ENCODE results near the gene ADAMTS2. TPM values are rescaled to one million over a fixed set of nuclear protein-coding genes. Genes with fewer than 3 reads are reported as not detected.

Gene ADAMTS2
- total RNA-seq, 1 donor from 2014 or later, result 23.5 TPM

- H3K4me3 Mint-ChIP-seq (ENCODE audit: unreplicated experiment), result peak overlapping the region; percentile 38
- peaks cover 11% of the 10 kb centered on the region for H3K27me3 Mint-ChIP-seq (ENCODE audit: unreplicated experiment)
- H3K36me3 Mint-ChIP-seq (ENCODE audit: unreplicated experiment), result no peaks in the 10 kb centered on the region
- H3K4me1 Mint-ChIP-seq (ENCODE audit: low read depth, unreplicated experiment), result peaks cover 7% of the 10 kb centered on the region
- TF ChIP-seq CTCF (IDR thresholded peaks at IDR 0.05; ENCODE audit: partially characterized antibody, unreplicated experiment), result no peak
- peaks cover 10% of the 10 kb centered on the region for H3K9me3 Mint-ChIP-seq (ENCODE audit: unreplicated experiment)
- peak overlapping the region; percentile 37 for H3K27ac Mint-ChIP-seq (ENCODE audit: unreplicated experiment)
- no peak for DNase-seq
These were observed 195.2 kb downstream of the ADAMTS2 start for GRCh38 chr5:179150011-179150410.

- no peaks in the 10 kb centered on the region for H3K36me3 Mint-ChIP-seq (ENCODE audit: unreplicated experiment)
- H3K4me1 Mint-ChIP-seq (ENCODE audit: low read depth, unreplicated experiment), result peaks cover 6% of the 10 kb centered on the region
- peaks cover 8% of the 10 kb centered on the region for H3K27me3 Mint-ChIP-seq (ENCODE audit: unreplicated experiment)
- no peak overlapping the region for H3K4me3 Mint-ChIP-seq (ENCODE audit: unreplicated experiment)
- H3K9me3 Mint-ChIP-seq (ENCODE audit: unreplicated experiment), result peaks cover 8% of the 10 kb centered on the region
- TF ChIP-seq CTCF (IDR thresholded peaks at IDR 0.05; ENCODE audit: partially characterized antibody, unreplicated experiment), result no peak
- no peak for DNase-seq
- H3K27ac Mint-ChIP-seq (ENCODE audit: unreplicated experiment), result no peak overlapping the region
These were observed 196.0 kb downstream of the ADAMTS2 start for GRCh38 chr5:179149278-179149677.

DNA sequence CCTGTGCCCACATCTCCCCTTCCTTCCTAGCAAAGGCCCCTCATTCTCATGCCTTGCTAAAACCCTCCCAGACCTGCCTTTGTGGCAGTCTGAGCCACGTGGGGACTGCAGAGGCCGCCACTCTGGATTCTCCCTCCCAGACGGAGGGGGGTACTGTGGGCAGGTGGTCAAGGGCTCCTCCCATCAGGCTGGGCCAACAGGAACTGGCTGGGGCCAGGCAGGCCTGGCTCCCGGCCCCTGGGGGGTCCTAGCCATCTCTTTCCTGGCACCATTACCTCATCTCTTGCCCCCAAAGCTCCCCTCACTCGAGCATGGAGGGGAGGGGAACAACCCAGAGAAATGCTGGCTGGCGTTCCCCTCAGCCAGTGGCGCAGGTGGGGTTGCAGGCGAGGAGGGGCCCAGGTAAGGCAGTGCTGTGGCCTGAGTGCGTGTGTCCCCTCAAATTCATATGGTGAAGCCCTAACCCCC, 196.5 kb downstream of the ADAMTS2 start:
- Mint-ChIP-seq H3K4me1 (ENCODE audit: low read depth, unreplicated experiment) (peaks cover 6% of the 10 kb centered on the region), H3K4me3 (ENCODE audit: unreplicated experiment) (no peak overlapping the region), H3K9me3 (ENCODE audit: unreplicated experiment) (peaks cover 8% of the 10 kb centered on the region), H3K36me3 (ENCODE audit: unreplicated experiment) (no peaks in the 10 kb centered on the region), H3K27ac (ENCODE audit: unreplicated experiment) (no peak overlapping the region), H3K27me3 (ENCODE audit: unreplicated experiment) (peaks cover 8% of the 10 kb centered on the region)
- DNase-seq, result no peak
- no peak for TF ChIP-seq CTCF (IDR thresholded peaks at IDR 0.05; ENCODE audit: partially characterized antibody, unreplicated experiment)

- no peak for DNase-seq
- Mint-ChIP-seq H3K27ac (ENCODE audit: unreplicated experiment) (no peak overlapping the region), H3K4me1 (ENCODE audit: low read depth, unreplicated experiment) (peaks cover 6% of the 10 kb centered on the region), H3K4me3 (ENCODE audit: unreplicated experiment) (no peak overlapping the region), H3K36me3 (ENCODE audit: unreplicated experiment) (no peaks in the 10 kb centered on the region), H3K9me3 (ENCODE audit: unreplicated experiment) (peaks cover 8% of the 10 kb centered on the region), H3K27me3 (ENCODE audit: unreplicated experiment) (peaks cover 8% of the 10 kb centered on the region)
- no peak for TF ChIP-seq CTCF (IDR thresholded peaks at IDR 0.05; ENCODE audit: partially characterized antibody, unreplicated experiment)
These were observed 197.1 kb downstream of the ADAMTS2 start for GRCh38 chr5:179147991-179148702.

DNA sequence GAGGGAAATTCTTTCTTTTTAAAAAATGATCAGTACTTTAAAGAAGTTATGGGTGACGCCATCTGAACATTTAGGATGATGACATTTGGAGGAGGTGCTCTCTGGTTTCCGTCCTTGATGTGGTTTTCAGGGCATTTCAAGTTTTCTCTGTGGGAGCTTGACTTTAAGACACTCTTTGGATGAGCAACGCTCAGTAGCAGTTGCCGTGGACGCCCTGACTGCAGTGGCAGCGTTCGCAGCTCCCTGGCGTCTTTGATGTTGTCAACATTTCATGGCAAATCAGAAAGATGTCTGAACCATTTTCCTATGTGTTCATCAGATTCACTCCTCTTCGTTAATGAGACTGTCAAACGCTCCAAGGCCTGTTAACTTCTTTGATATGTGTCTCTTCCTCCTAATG, 199.0 kb downstream of the ADAMTS2 start:
- H3K4me1 Mint-ChIP-seq (ENCODE audit: low read depth, unreplicated experiment), result peaks cover 20% of the 10 kb centered on the region
- no peak overlapping the region for H3K4me3 Mint-ChIP-seq (ENCODE audit: unreplicated experiment)
- no peak overlapping the region for H3K27ac Mint-ChIP-seq (ENCODE audit: unreplicated experiment)
- H3K9me3 Mint-ChIP-seq (ENCODE audit: unreplicated experiment), result peaks cover 5% of the 10 kb centered on the region
- TF ChIP-seq CTCF (IDR thresholded peaks at IDR 0.05; ENCODE audit: partially characterized antibody, unreplicated experiment), result no peak
- no peak for DNase-seq
- peaks cover 6% of the 10 kb centered on the region for H3K27me3 Mint-ChIP-seq (ENCODE audit: unreplicated experiment)
- H3K36me3 Mint-ChIP-seq (ENCODE audit: unreplicated experiment), result no peaks in the 10 kb centered on the region

All from glutamatergic neuron (in vitro differentiated cells).